T-cell (primary cell): ENCODE results near the gene LTC4S. TPM values are rescaled to one million over a fixed set of nuclear protein-coding genes. Genes with fewer than 3 reads are reported as not detected.
A peak's percentile ranks its signal among the peaks of the same experiment; 100 is the strongest.

ENCODE experiments used
- ATAC-seq, 4 experiments: fragments of 200-7000 bp in 3 of 4; fragments of 150-1000 bp in 1 of 4; cut with Tn5 transposase; replicated peaks in 1 of 4; 1 replicate in 3 of 4; 2 replicates in 1 of 4; pipeline ENCODE4 v1.10.0; 2021; ENCODE audit warnings: moderate library complexity in 3 of 4, mild to moderate bottlenecking in 2 of 4, moderate number of reproducible peaks in 1 of 4
- CTCF ChIA-PET, 2 donors: fragments of 300-600 bp; sonication (Branson Sonifier 250); formaldehyde crosslinking; loops; one replicate each; lab custom pipeline; 2022; ENCODE audit warnings: antibody characterized with exemption in 2 of 2; lab: Charles Lee
- POLR2A ChIA-PET, 2 donors: fragments of 300-600 bp; sonication (Branson Sonifier 250); formaldehyde crosslinking; loops; one replicate each; lab custom pipeline; 2022; ENCODE audit warnings: antibody characterized with exemption in 2 of 2; lab: Charles Lee
- DNase-seq, 35 experiments: peaks; one replicate each; pipeline versions ENCODE4 v3.0.0 to v3.0.0-alpha.2; 2013 to 2023
- H3K27ac ChIP-seq: one replicate; pipeline ENCODE4 v1.5.1; 2013; ENCODE audit warnings: low read length
- H3K27me3 ChIP-seq, 2 experiments: replicated peaks in 1 of 2; 1 replicate in 1 of 2; 2 replicates in 1 of 2; pipeline versions ENCODE4 v1.6.1 to v1.7.0; 2013; ENCODE audit warnings: low read length in 1 of 2, mixed read lengths in 1 of 2; ENCODE audit not compliant: control insufficient read depth in 2 of 2, insufficient read depth in 2 of 2; ENCODE audit errors: extremely low read depth in 1 of 2
- H3K36me3 ChIP-seq, 2 donors: 1 replicate in 1 of 2; 2 replicates in 1 of 2; pipeline versions ENCODE4 v1.6.1 to v1.7.0; 2013; ENCODE audit warnings: low read length in 1 of 2; ENCODE audit not compliant: control insufficient read depth in 2 of 2, insufficient read depth in 1 of 2; ENCODE audit errors: extremely low read depth in 1 of 2
- H3K4me1 ChIP-seq, 2 experiments: 1 replicate in 1 of 2; 2 replicates in 1 of 2; pipeline versions ENCODE4 v1.6.1 to v1.7.0; 2013; ENCODE audit warnings: low read length in 2 of 2, mixed read lengths in 1 of 2; ENCODE audit not compliant: insufficient read depth in 2 of 2, control insufficient read depth in 1 of 2; ENCODE audit errors: extremely low read depth in 1 of 2
- H3K4me3 ChIP-seq, 2 donors: 1 replicate in 1 of 2; 2 replicates in 1 of 2; pipeline versions ENCODE4 v1.5.1 to v1.7.0; 2013; ENCODE audit warnings: mild to moderate bottlenecking in 2 of 2, low read length in 1 of 2, moderate library complexity in 1 of 2; ENCODE audit not compliant: control insufficient read depth in 1 of 2; ENCODE audit errors: extremely low read depth in 1 of 2
- H3K9me3 ChIP-seq: 2 replicates; pipeline ENCODE4 v1.7.0; 2013
- H3K27ac Mint-ChIP-seq, 2 donors: one replicate each; pipeline ENCODE4 v1.8.0; 2020 to 2021; ENCODE audit warnings: mild to moderate bottlenecking in 2 of 2, mixed read lengths in 2 of 2
- H3K27me3 Mint-ChIP-seq, 2 donors: one replicate each; pipeline ENCODE4 v1.8.0; 2021 to 2022; ENCODE audit warnings: mixed read lengths in 2 of 2
- H3K36me3 Mint-ChIP-seq: one replicate; pipeline ENCODE4 v1.8.0; 2021; ENCODE audit warnings: mixed read lengths
- H3K4me1 Mint-ChIP-seq, 3 donors: one replicate each; pipeline ENCODE4 v1.8.0; 2020 to 2022; ENCODE audit warnings: mixed read lengths in 3 of 3, mild to moderate bottlenecking in 1 of 3
- H3K4me3 Mint-ChIP-seq, 3 donors: one replicate each; pipeline ENCODE4 v1.8.0; 2020 to 2022; ENCODE audit warnings: mild to moderate bottlenecking in 3 of 3, mixed read lengths in 3 of 3, moderate library complexity in 3 of 3
- H3K9me3 Mint-ChIP-seq, 3 donors: one replicate each; pipeline ENCODE4 v1.8.0; 2020 to 2022; ENCODE audit warnings: mixed read lengths in 3 of 3
- WGBS: methylation state at CpG from one replicate; pipeline ENCODE4 v1.1.5; 2013; ENCODE audit warnings: missing lambda C conversion rate; ENCODE audit not compliant: insufficient coverage; 5-methylcytosine and 5-hydroxymethylcytosine counted together
- total RNA-seq, 35 experiments: library from RNA in 6 of 35; stranded (reverse) in 6 of 35; fragments of 120-200 nt in 1 of 35; gene quantifications; one replicate each; pipeline versions ENCODE4 v1.2.1 to v1.2.4 and lab custom pipeline; 2013 to 2026

Gene LTC4S
- total RNA-seq, 5 donors from 2014 or later (not counting 1 experiment from before 2014, with no cell fraction given) = 3.6 to 12.6 (median 8.1) TPM

- H3K4me3 ChIP-seq = no peak overlapping the region
- H3K4me1 ChIP-seq = peaks cover 13 to 23% of the 10 kb centered on the region in 2 experiments
- Mint-ChIP-seq H3K27me3 (no peaks in the 10 kb centered on the region), H3K9me3 (no peaks in the 10 kb centered on the region), H3K36me3 (peaks cover 14% of the 10 kb centered on the region), H3K4me1 (peaks cover 59 to 60% (median 60%) of the 10 kb centered on the region in 3 donors), H3K4me3 (peak overlapping the region in 1 of 3 donors; percentile 30), H3K27ac (peak overlapping the region; percentile 47 to 68)
- POLR2A ChIA-PET = interaction anchor here in 1 of 2 donors (0.6 kb wide), 1 partner anchor 103 kb away, joined by 6 read pairs; no protein-coding TSS in a partner anchor
- ATAC-seq (peak in 3 of 4 experiments; percentile 23 to 65 (median 54)), DNase-seq (no peak)
- H3K9me3 ChIP-seq = no peaks in the 10 kb centered on the region
- CTCF ChIA-PET = interaction anchor here in 1 of 2 donors (0.5 to 1.0 kb wide), 3 partner anchors 12 to 100 kb away, joined by 3 to 4 read pairs (median 3); no protein-coding TSS in a partner anchor
- WGBS = 43% methylated on average over 1 of the region's 2 CpGs
- peaks cover 0 to 4% of the 10 kb centered on the region in 2 donors for H3K36me3 ChIP-seq
- H3K27me3 ChIP-seq = no peaks in the 10 kb centered on the region
- no peak overlapping the region for H3K27ac ChIP-seq
Measured at GRCh38 chr5:179755022-179755421, 38.8 kb upstream of the LTC4S start.

- H3K36me3 ChIP-seq = no peaks in the 10 kb centered on the region
- no peak for ATAC-seq
Measured at GRCh38 chr5:179758955-179759354, 34.8 kb upstream of the LTC4S start.

GRCh38 chr5:179759581-179760551, 33.9 kb upstream of the LTC4S start:
- H3K27ac Mint-ChIP-seq = peak overlapping the region; percentile 73 to 74
- CTCF ChIA-PET = no interaction called here

More at GRCh38 chr5:179758955-179759354, 34.8 kb upstream of the LTC4S start:
- POLR2A ChIA-PET = no interaction called here
- Mint-ChIP-seq H3K4me3 (no peak overlapping the region), H3K27ac (peak overlapping the region; percentile 73 to 74), H3K36me3 (peaks cover 3% of the 10 kb centered on the region), H3K9me3 (no peaks in the 10 kb centered on the region), H3K27me3 (no peaks in the 10 kb centered on the region), H3K4me1 (peaks cover 69 to 78% (median 78%) of the 10 kb centered on the region in 3 donors)
- H3K9me3 ChIP-seq = no peaks in the 10 kb centered on the region
- WGBS = 89% methylated on average over 8 of the region's 8 CpGs
- no peak for DNase-seq
- no peak overlapping the region for H3K4me3 ChIP-seq
- H3K27ac ChIP-seq = no peak overlapping the region
- CTCF ChIA-PET = no interaction called here
- peaks cover 23 to 38% of the 10 kb centered on the region in 2 experiments for H3K4me1 ChIP-seq
- H3K27me3 ChIP-seq = no peaks in the 10 kb centered on the region

GRCh38 chr5:179762079-179762780, 31.6 kb upstream of the LTC4S start:
- Mint-ChIP-seq H3K4me3 (peak overlapping the region in 1 of 3 donors; percentile 1), H3K9me3 (no peaks in the 10 kb centered on the region), H3K36me3 (peaks cover 13% of the 10 kb centered on the region), H3K4me1 (peaks cover 54 to 72% (median 65%) of the 10 kb centered on the region in 3 donors), H3K27me3 (no peaks in the 10 kb centered on the region), H3K27ac (peak overlapping the region; percentile 65 to 87)
- H3K4me3 ChIP-seq = no peak overlapping the region
- whole genome bisulfite sequencing = 44% methylated on average over 10 of the region's 10 CpGs
- H3K9me3 ChIP-seq = no peaks in the 10 kb centered on the region
- peaks cover 11 to 30% of the 10 kb centered on the region in 2 experiments for H3K4me1 ChIP-seq
- H3K27ac ChIP-seq = peak overlapping the region; percentile 36
- H3K27me3 ChIP-seq = no peaks in the 10 kb centered on the region
- ATAC-seq (peak; percentile 62 to 76 (median 75)), DNase-seq (peak in 33 of 35 experiments; percentile 9 to 55 (median 29))
- H3K36me3 ChIP-seq = peaks cover 7 to 23% of the 10 kb centered on the region in 2 donors
- CTCF ChIA-PET = interaction anchor here (0.5 to 1.8 kb wide), 13 partner anchors 15 to 306 kb away, joined by 3 to 6 read pairs (median 4); partner anchors contain the start of genes LTC4S (in 2 of the 2), MAML1 (in 1 of the 2) and MRNIP (in 1 of the 2)
- POLR2A ChIA-PET = no interaction called here

More at GRCh38 chr5:179759581-179760551, 33.9 kb upstream of the LTC4S start:
- no peak overlapping the region for H3K4me3 ChIP-seq
- H3K27ac ChIP-seq = no peak overlapping the region
- POLR2A ChIA-PET = interaction anchor here in 1 of 2 donors (0.5 kb wide), 1 partner anchor 26 kb away, joined by 7 read pairs; no protein-coding TSS in a partner anchor
- peaks cover 3% of the 10 kb centered on the region for H3K36me3 Mint-ChIP-seq
- 71% methylated on average over 7 of the region's 9 CpGs for WGBS
- peak overlapping the region in 2 of 3 donors; percentile 2 to 7 for H3K4me3 Mint-ChIP-seq
- ATAC-seq (peak in 1 of 4 experiments; percentile 23), DNase-seq (no peak)
- H3K4me1 ChIP-seq = peaks cover 16 to 31% of the 10 kb centered on the region in 2 experiments
- H3K27me3 ChIP-seq = no peaks in the 10 kb centered on the region
- peaks cover 63 to 71% (median 71%) of the 10 kb centered on the region in 3 donors for H3K4me1 Mint-ChIP-seq
- H3K36me3 ChIP-seq = no peaks in the 10 kb centered on the region
- H3K9me3 Mint-ChIP-seq = no peaks in the 10 kb centered on the region
- H3K9me3 ChIP-seq = no peaks in the 10 kb centered on the region
- no peaks in the 10 kb centered on the region for H3K27me3 Mint-ChIP-seq

GRCh38 chr5:179762781-179763176, 31.0 kb upstream of the LTC4S start:
- H3K27me3 ChIP-seq = no peaks in the 10 kb centered on the region
- Mint-ChIP-seq H3K4me1 (peaks cover 54 to 71% (median 62%) of the 10 kb centered on the region in 3 donors), H3K9me3 (no peaks in the 10 kb centered on the region), H3K36me3 (peaks cover 17% of the 10 kb centered on the region), H3K27me3 (no peaks in the 10 kb centered on the region), H3K4me3 (no peak overlapping the region), H3K27ac (peak overlapping the region; percentile 65 to 87)
- no peak for DNase-seq
- peak overlapping the region; percentile 36 for H3K27ac ChIP-seq
- H3K36me3 ChIP-seq = peaks cover 7 to 23% of the 10 kb centered on the region in 2 donors
- ATAC-seq = no peak
- no peaks in the 10 kb centered on the region for H3K9me3 ChIP-seq
- ChIA-PET CTCF (interaction anchor here (0.5 to 1.8 kb wide), 14 partner anchors 14 to 96 kb away, joined by 3 to 10 read pairs (median 4); partner anchors contain the start of genes LTC4S (in 2 of the 2), MAML1 (in 1 of the 2) and MRNIP (in 1 of the 2)), POLR2A (interaction anchor here (0.6 to 0.7 kb wide), 2 partner anchors 27 to 68 kb away, joined by 3 to 4 read pairs; no protein-coding TSS in a partner anchor)
- no peak overlapping the region for H3K4me3 ChIP-seq
- H3K4me1 ChIP-seq = peaks cover 11 to 30% of the 10 kb centered on the region in 2 experiments
- WGBS = no CpG with 5 or more reads among the region's 3 CpGs
